WTC11 (cell line): ENCODE results near the gene PDLIM7. TPM values are rescaled to one million over a fixed set of nuclear protein-coding genes. Genes with fewer than 3 reads are reported as not detected.

Source experiments
- ATAC-seq: fragments of 200-7000 bp; cut with Tn5 transposase; 2 replicates; pipeline ENCODE4 v1.10.0; 2021; ENCODE audit warnings: mild to moderate bottlenecking, moderate library complexity
- CTCF ChIA-PET: fragments of 300-600 bp; sonication (Branson Sonifier 250); formaldehyde crosslinking; loops from one replicate; lab custom pipeline; 2021; ENCODE audit warnings: antibody characterized with exemption; lab: Charles Lee
- POLR2A ChIA-PET: fragments of 350-600 bp; sonication (Branson Sonifier 250); formaldehyde crosslinking; loops from one replicate; lab custom pipeline; 2021; ENCODE audit warnings: antibody characterized with exemption; lab: Charles Lee
- DNase-seq: peaks from one replicate; pipeline ENCODE4 v3.0.0; 2021; ENCODE audit warnings: low spot score
- H3K27ac Mint-ChIP-seq: 2 replicates; pipeline ENCODE4 v1.8.0; 2021; ENCODE audit warnings: mixed read lengths
- H3K27me3 Mint-ChIP-seq: 2 replicates; pipeline ENCODE4 v1.8.0; 2021; ENCODE audit warnings: low read depth, mild to moderate bottlenecking, moderate library complexity, mixed read lengths
- H3K36me3 Mint-ChIP-seq: 2 replicates; pipeline ENCODE4 v1.8.0; 2021; ENCODE audit warnings: mixed read lengths
- H3K4me1 Mint-ChIP-seq: 2 replicates; pipeline ENCODE4 v1.8.0; 2022; ENCODE audit warnings: mixed read lengths
- H3K4me3 Mint-ChIP-seq: 2 replicates; pipeline ENCODE4 v1.8.0; 2021; ENCODE audit warnings: mild to moderate bottlenecking, moderate library complexity, mixed read lengths
- H3K9me3 Mint-ChIP-seq: 2 replicates; pipeline ENCODE4 v1.8.0; 2021; ENCODE audit warnings: mixed read lengths
- AR ChIP-seq: fragments of 250-450 bp; sonication (Bioruptor Pico); IDR thresholded peaks from 2 replicates; pipeline ENCODE4 v1.9.0; 2021; ENCODE audit warnings: mild to moderate bottlenecking
- E2F5 ChIP-seq: sonication (generic); formaldehyde crosslinking; IDR thresholded peaks from 2 replicates; pipeline ENCODE4 v1.8.1; 2022; ENCODE audit warnings: mild to moderate bottlenecking, moderate library complexity, missing genetic modification reagents
- EMX1 ChIP-seq: fragments of 250-450 bp; sonication (Bioruptor Pico); IDR thresholded peaks from 2 replicates; pipeline ENCODE4 v1.8.0; 2021; ENCODE audit warnings: mild to moderate bottlenecking
- FOXK1 ChIP-seq: sonication (generic); formaldehyde crosslinking; IDR thresholded peaks from 2 replicates; pipeline ENCODE4 v1.8.0; 2022; ENCODE audit warnings: mild to moderate bottlenecking, moderate library complexity, missing genetic modification reagents
- GABPB1 ChIP-seq: sonication (generic); formaldehyde crosslinking; IDR thresholded peaks from 2 replicates; pipeline ENCODE4 v1.8.1; 2023; ENCODE audit warnings: mild to moderate bottlenecking, missing genetic modification reagents
- HMGXB4 ChIP-seq: sonication (generic); formaldehyde crosslinking; IDR thresholded peaks from 2 replicates; pipeline ENCODE4 v1.8.1; 2023; ENCODE audit warnings: mild to moderate bottlenecking, moderate library complexity, missing genetic modification reagents
- JUN ChIP-seq: sonication (generic); formaldehyde crosslinking; IDR thresholded peaks from 2 replicates; pipeline ENCODE4 v1.8.0; 2023; ENCODE audit warnings: mild to moderate bottlenecking, missing genetic modification reagents
- USF1 ChIP-seq: sonication (generic); formaldehyde crosslinking; IDR thresholded peaks from 2 replicates; pipeline ENCODE4 v1.8.0; 2022; ENCODE audit warnings: mild to moderate bottlenecking, missing genetic modification reagents
- USF2 ChIP-seq: sonication (generic); formaldehyde crosslinking; IDR thresholded peaks from 2 replicates; pipeline ENCODE4 v1.8.1; 2023; ENCODE audit warnings: mild to moderate bottlenecking, missing genetic modification reagents, moderate library complexity
- ZNF121 ChIP-seq: sonication (generic); formaldehyde crosslinking; IDR thresholded peaks from 2 replicates; pipeline ENCODE4 v1.8.0; 2023; ENCODE audit warnings: missing genetic modification reagents
- ZNF138 ChIP-seq: sonication (generic); formaldehyde crosslinking; conservative IDR thresholded peaks from 2 replicates; pipeline ENCODE4 v1.8.1; 2022; ENCODE audit warnings: mild to moderate bottlenecking, moderate library complexity, missing genetic modification reagents
- ZNF219 ChIP-seq: sonication (generic); formaldehyde crosslinking; IDR thresholded peaks from 2 replicates; pipeline ENCODE4 v1.8.0; 2023; ENCODE audit warnings: missing genetic modification reagents, mild to moderate bottlenecking, borderline replicate concordance
- ZNF396 ChIP-seq: fragments of 250-450 bp; sonication (Bioruptor Pico); IDR thresholded peaks from 2 replicates; pipeline ENCODE4 v1.8.0; 2021; ENCODE audit warnings: mild to moderate bottlenecking, moderate library complexity, borderline replicate concordance
- total RNA-seq: library from RNA; stranded (reverse); gene quantifications from 3 replicates; pipeline ENCODE4 v1.2.3, GENCODE V29; 2021

The PDLIM7 gene
- total RNA-seq, 1 experiment from 2014 or later, result 142 TPM

GRCh38 chr5:177497292-177498012 is at the start of gene PDLIM7 (continued):
- TF ChIP-seq HMGXB4 (CRISPR knock-in tag) (peak; percentile 29; the same call in 1 of the 2 replicates), E2F5 (CRISPR knock-in tag) (no peak), ZNF396 (CRISPR knock-in tag) (no peak), AR (CRISPR knock-in tag) (peak; percentile 84; the same call in 1 of the 2 replicates), ZNF121 (CRISPR knock-in tag) (peak; percentile 94), GABPB1 (no peak; the same call in 1 of the 2 replicates), EMX1 (no peak), ZNF219 (CRISPR knock-in tag) (no peak), ZNF138 (CRISPR knock-in tag) (no peak), JUN (CRISPR knock-in tag) (no peak)

GRCh38 chr5:177546258-177546741 is 48.9 kb upstream of the PDLIM7 start:
- peak; percentile 47 for ATAC-seq
- Mint-ChIP-seq H3K27me3 (no peaks in the 10 kb centered on the region), H3K27ac (no peak overlapping the region), H3K4me1 (peaks cover 2% of the 10 kb centered on the region; the same call in 1 of the 2 replicates), H3K9me3 (no peaks in the 10 kb centered on the region), H3K4me3 (no peak overlapping the region), H3K36me3 (peaks cover 17% of the 10 kb centered on the region)
- TF ChIP-seq USF1 (CRISPR knock-in tag) (no peak), GABPB1 (peak; percentile 51; the same call in 1 of the 2 replicates), FOXK1 (CRISPR knock-in tag) (no peak)
- DNase-seq, result no peak
- ChIA-PET POLR2A (no interaction called here), CTCF (interaction anchor here (0.8 to 2.5 kb wide), 6 partner anchors 9 to 61 kb away, joined by 3 to 8 read pairs (median 3); partner anchors contain the start of gene TMED9)

GRCh38 chr5:177545487-177546257 is 48.3 kb upstream of the PDLIM7 start:
- Mint-ChIP-seq H3K4me1 (peaks cover 2% of the 10 kb centered on the region; the same call in 1 of the 2 replicates), H3K36me3 (peaks cover 15% of the 10 kb centered on the region), H3K27me3 (no peaks in the 10 kb centered on the region), H3K4me3 (no peak overlapping the region), H3K27ac (0 out of 2 replicates have a peak overlapping the region, but pooled peaks have one; percentile 0), H3K9me3 (no peaks in the 10 kb centered on the region)
- ATAC-seq, result no peak
- POLR2A ChIA-PET, result interaction anchor here (0.6 kb wide), 1 partner anchor 630 kb away, joined by 3 read pairs; no protein-coding TSS in a partner anchor
- no peak for TF ChIP-seq USF2 (CRISPR knock-in tag)
- peak; percentile 79 for TF ChIP-seq GABPB1
- CTCF ChIA-PET, result interaction anchor here (0.6 to 2.5 kb wide), 6 partner anchors 44 to 690 kb away, joined by 3 to 8 read pairs (median 3); partner anchors contain the start of gene TMED9
- no peak for DNase-seq
